GM19043 (cell line): ENCODE data around the gene FXYD5.
A peak's percentile ranks its signal among the peaks of the same experiment; 100 is the strongest.
"Not testable (repeated sequence)": the region's sequence is repeated elsewhere in the genome, so short reads cannot be mapped to it uniquely, and the experiment has no call there.

Source experiments
- ATAC-seq: cut with Tn5 transposase; IDR thresholded peaks from one replicate; pipeline ENCODE4 v1.9.1; 2021; ENCODE audit warnings: low read depth; ENCODE audit not compliant: unreplicated experiment

The FXYD5 gene

DNA sequence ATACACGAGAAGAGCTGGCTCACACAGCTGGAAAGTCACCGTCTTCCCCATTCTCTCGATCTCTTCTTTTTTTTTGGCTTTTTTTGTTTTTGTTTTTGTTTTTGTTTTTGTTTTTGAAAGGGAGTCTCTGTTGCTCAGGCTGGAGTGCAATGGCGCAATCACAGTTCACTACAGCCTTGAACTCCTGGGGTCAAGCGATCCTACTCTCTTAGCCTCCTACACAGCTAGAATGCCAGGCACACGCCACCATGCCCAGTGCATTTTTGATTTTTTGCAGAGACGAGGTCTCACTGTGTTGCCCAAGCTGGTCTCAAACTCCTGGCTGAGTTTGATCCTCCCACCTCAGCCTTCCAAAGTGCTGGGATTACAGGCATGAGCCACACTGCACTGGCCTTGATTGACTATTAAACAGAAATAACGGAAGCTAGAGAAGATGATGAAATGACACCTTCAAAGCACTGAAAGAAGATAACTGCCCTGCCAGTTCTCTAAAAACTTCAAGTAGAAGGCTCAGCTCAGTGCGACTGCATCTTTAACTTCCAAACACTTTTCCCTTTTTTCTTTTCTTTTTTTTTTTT is 34.9 kb upstream of the FXYD5 start:
- no peak for ATAC-seq

DNA sequence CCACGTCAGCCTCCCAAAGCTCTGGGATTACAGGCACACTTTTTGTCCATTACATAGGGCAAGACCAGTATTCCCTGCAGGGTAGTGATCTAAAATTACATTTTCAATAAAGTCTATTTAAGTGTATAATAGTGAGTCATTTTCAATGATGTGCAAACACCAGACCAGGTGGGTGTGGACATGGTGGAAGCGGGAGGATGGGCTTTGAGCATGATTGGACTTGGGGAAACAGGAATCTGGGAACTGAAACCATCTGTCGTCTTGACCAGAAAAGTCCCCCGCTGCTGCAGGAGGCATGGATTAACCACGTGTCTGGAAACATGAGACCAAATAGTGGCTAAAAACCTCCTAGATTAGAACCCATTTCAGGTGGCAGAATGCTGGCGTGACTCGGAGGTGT is 34.0 kb upstream of the FXYD5 start:
- no peak for ATAC-seq

DNA sequence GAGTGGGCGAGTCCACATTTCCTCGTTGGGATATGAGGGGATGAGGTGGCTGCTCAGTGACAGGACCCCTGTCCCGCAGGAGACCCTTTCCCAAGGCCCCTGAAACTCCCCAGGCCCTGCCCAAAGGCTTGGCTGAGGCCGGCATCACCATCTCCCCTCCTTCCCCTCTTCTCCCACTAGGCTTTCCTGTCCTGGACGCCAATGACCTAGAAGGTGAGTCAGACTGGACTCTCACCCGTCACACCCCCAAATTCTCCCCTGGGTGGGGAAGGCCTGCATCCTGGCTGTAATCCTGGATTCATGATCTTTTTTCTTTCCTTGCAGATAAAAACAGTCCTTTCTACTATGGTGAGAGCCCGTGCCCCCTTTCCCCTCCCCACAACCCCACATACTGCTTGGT is 33.6 kb upstream of the FXYD5 start:
- no peak for ATAC-seq

DNA sequence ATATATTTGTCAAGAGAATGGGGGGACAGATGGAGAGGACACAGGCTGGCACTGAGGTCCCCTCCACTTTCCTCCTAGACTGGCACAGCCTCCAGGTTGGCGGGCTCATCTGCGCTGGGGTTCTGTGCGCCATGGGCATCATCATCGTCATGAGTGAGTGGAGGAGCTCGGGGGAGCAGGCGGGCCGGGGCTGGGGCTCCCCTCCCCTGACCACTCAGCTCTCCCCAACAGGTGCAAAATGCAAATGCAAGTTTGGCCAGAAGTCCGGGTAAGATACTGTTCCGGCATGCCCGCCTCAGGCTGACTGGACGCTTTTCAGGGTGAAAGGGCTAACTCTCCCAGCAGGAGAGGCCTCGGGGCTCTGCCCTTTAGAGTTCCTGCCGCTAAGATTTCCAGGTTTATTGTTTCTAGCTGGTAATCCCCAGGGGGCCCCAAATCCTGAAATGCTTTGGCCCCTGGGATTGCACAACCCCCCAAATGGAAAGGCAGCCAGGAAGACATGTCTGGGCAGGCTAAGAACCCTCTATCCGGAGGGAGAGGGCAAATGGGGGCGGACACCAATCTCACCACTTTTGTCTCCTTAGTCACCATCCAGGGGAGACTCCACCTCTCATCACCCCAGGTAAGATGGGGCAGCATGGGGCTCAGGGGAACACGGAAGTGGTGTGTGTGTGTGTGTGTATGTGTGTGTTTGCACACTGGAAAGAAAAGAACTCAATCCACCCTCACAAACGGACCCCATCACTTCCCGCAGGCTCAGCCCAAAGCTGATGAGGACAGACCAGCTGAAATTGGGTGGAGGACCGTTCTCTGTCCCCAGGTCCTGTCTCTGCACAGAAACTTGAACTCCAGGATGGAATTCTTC is 31.6 kb upstream of the FXYD5 start:
- no peak for ATAC-seq

DNA sequence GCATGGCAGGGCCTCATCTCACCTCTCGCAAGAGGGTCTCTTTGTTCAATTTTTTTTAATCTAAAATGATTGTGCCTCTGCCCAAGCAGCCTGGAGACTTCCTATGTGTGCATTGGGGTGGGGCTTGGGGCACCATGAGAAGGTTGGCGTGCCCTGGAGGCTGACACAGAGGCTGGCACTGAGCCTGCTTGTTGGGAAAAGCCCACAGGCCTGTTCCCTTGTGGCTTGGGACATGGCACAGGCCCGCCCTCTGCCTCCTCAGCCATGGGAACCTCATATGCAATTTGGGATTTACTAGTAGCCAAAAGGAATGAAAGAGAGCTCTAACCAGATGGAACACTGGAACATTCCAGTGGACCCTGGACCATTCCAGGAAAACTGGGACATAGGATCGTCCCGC is 31.0 kb upstream of the FXYD5 start:
- no peak for ATAC-seq

DNA sequence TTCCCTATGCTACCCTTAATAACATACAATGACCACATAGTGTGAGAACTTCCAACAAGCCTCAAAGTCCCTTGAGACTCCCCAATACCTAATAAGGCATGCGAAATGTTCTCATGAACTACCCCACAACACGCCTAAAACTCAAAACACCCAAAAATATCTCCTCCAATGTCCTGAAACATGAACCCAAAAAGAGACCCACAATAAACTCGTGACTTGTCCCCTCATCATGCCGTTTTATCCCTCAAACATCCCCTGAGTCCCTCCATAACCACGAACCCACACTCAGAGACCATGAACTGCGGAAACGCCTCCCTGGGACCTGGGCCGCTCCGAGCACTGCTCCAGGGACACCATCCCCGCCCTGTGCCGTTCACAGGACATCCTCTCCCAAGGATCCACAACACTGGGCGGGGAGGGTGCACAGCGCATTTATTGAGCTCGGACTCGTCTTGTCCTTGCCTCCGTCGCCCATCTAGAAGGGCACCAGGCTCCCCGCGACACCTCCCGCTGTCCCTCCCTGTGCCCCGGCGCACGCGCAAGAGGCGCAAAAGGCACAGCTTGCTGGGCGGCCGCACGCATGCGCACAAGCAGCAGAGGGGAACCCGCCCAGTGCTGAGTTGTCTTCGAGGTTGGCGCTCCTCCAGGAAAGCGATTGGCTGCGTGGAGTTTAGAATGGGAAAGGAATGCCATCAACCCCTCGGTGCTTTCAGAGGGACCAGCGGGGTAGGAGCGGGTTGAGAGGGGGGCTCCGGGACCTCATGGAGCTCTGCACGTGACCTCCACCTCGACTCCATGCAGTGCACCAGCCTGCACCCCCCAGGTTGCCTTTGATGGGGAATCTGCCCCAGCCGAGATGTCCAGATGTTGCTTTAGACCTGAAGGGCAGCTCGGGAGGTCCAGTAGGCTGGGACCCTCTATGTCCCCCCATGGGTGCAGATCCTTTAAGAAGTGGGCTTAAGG is 30.2 kb upstream of the FXYD5 start:
- peak; percentile 59 for ATAC-seq

DNA sequence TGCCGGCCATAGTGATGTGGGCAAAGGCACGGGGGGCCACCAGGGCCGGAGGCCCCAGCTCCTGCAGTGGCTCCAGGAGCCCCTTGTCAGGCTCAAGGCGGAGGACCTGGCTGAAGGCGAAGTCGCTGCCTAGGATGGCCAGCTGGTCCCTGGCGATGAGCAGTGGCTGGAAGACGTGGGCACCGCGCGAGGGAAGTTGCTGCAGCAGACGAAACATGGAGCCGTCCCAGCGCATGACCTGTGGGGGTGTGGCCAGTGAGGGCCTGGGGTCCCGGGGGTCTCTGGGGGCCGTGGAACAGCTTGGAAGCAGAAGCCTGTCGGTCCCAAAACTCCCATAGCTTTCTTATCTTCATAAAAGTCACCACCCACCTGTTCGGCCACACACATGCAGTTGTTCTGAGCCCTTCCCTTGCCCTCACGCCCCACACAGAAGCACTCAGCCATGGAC is 29.2 kb upstream of the FXYD5 start:
- no peak for ATAC-seq

DNA sequence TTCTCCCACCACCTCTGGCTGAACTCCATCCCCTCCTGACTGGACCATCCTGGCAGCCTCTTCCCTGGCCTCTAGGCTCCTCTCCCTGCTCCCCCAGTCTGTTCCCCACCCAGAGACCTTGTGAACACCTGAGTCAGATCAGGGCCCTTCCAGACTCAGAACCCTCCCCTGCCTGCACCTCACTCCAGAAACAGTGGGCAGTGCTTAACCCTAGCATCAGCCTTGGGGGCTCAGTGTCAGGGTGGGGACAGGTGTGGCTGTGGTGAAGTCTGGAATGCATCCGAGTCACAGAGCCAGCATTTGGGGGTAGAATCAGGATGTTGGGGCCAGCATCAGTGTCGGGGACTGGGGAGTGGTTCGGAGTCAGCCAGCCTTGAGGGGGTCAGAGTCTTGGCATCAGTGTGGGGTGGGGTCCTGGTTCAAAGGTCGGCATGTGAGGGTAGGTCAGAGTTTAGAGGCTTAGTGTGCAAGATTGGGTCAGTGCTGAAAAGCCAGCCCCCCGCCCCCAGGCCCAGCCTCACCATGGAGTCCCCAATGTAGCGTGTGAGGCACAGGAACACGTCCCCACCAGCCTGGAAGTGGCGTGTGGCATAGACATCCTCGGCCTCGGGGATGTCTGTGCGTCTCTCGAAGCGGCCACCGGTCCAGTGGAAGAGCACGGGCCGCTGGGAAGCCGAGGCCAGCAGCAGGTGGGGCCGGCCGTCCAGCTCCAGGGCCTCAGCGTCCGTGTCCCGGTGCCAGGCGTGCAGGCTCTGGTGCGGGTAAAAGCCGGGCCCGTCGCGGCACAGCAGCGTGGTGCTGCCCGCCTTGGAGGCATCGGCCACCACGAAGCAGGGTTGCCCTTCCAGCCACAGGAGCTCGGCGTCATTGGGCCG is 28.5 kb upstream of the FXYD5 start:
- ATAC-seq, result no peak

DNA sequence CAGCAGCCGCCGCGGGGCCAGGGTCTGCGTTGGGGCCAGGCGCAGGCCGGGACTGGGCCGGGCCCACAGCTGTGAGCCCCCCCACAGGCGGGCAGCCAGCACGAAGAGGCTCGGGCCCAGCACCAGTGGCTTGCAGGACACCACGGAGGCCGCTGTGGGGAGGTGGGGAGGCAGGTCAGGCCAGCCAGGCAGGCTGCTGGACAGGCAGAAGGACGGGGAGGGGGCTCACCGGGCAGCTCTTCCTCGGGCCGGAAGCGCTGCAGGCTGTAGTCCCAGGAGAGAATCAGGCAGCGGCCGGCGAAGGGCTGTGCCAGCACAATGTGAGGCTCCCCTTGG is 27.9 kb upstream of the FXYD5 start:
- ATAC-seq, result no peak

DNA sequence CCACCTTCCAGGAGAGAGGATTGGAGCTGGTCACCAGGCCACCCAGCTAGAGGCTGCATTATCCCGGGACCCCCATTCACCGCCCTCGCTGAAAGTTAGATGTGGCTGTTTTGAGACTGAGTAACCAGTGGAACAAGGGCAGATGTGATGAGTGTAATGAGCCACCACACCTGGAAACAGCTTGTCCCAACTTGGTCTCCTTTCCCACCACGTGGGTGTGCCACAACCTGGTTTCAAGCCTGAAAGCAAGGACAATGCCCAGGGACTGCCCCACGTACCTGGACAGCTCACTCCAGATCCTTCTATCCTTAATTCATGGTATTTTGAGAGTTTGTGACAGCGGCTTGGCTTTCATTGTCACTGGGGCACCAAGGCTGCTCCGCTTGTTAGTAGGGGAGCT is 26.7 kb upstream of the FXYD5 start:
- ATAC-seq, result no peak

DNA sequence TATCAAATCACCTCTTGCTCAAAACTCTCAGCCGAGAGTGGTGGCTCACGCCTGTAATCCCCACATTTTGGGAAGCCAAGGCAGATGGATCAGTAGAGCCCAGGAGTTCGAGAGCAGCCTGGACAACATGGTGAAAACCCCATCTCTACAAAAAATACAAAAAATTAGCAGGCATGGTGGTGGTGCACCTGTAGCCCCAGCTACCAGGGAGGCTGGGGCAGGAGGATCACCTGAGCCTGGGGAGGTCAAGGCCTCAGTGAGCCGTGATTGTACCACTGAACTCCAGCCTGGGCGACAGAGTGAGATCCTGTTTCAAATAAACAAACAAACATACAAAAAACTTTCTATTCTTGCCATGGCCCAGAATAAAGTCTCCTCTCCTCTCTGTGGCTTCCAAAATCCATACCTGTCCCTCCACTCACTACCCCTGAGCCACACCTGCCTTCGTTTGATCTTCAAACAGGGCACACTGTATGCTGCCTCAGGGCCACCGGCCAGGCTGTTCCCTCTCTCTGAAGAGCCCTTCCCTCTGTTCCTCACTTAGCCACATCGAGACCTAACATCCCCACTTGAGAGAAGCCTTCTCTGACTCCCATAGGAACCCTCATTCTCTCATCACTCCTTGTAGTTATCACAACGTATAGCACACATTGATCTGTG is 26.0 kb upstream of the FXYD5 start:
- ATAC-seq, result no peak

DNA sequence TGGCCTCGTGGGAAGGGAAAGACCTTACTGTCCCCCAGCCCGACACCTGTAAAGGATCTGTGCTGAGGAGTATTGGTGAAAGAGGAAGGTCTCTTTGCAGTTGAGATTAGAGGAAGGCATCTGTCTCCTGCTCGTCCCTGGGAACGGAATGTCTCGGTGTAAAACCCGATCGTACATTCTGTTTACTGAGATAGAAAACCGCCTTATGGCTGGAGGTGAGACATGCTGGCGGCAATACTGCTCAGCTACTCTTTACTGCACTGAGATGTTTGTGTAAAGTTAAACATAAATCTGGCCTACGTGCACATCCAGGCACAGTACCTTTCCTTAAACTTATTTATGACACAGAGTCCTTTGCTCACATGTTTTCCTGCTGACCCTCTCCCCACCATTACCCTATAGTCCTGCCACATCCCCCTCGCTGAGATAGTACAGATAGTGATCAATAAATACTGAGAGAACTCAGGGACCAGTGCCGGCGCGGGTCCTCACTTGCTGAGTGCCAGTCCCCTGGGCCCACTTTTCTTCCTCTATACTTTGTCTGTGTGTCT is 24.7 kb upstream of the FXYD5 start:
- ATAC-seq, result not testable (repeated sequence)

DNA sequence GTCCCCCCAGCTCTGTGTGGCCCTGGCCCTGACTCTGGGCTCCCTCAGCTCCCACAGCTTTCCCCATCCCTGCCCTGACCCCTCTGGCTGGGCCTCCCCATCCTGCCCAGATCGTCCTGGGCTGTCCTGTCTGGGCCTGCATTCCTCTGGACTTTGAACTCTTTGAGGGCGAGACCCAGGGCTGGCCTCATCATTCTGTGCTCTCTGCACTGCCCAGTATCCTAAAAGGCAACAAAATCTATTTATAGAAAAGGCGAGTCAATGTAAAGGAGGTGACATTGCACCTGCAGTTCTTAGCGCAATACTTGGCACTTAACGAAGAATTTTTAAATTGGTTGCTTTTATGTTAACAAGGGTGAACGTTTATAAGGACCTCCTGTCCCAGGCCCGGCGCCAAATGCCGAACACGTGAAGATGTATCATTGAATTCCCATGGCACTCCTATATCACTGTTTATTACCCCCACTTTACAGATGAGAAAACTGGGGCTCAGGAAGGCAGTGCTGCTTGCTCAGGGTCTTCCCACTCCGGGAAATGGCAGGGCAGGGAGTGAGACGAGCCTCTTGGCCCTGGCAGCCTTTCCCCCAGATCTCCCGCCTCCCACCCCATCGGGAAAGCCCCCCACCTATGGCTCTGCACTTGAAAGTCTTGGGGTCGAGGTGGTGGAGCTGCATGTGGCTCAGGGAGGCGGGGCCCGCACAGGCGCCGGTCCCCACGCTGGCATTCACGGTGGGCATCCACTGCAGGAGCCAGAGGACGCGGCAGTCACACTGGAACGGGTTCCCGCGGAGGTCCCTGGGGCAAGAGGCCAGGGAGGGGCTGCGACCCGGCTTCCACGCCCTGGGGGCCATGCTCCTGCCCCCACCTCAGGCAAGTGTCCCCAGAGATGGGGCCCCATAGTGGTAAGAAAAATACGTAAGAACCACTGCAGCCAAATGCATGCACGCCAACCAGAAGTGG is 23.5 kb upstream of the FXYD5 start:
- no peak for ATAC-seq

DNA sequence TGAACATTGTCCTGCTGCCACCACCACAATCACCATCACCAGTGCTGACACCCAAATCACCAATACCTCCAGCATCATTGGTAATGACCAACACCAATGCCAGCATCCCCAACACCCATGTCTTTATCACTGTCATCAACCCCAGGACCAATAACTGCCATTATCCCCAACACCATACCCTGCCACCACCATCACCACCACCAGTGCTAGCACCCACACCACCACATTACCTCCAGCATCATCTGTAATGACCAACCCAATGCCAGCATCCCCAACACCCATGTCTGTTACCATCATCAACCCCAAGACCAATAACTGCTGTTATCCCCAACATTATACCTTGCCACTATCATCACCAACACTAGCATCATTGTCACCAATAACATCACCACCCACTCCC is 22.3 kb upstream of the FXYD5 start:
- ATAC-seq, result no peak

DNA sequence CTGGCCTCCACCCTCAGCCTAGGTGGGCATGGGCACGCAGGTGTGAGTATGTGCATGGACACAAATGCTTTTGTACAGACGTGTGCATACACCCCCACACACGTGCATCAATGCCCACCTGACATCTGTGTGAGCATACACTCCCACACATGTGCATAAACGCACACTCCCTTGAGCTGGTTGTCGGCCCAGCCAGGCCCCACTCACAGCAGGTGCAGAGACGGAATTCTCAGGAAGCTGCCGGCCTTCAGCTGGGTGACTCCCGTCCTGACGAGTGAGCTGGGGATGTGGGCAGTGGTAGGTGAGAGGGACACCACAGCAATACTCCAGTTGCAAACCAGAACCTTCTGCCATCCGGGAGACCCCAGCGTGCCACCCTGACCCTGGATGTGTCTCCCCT is 20.7 kb upstream of the FXYD5 start:
- no peak for ATAC-seq

DNA sequence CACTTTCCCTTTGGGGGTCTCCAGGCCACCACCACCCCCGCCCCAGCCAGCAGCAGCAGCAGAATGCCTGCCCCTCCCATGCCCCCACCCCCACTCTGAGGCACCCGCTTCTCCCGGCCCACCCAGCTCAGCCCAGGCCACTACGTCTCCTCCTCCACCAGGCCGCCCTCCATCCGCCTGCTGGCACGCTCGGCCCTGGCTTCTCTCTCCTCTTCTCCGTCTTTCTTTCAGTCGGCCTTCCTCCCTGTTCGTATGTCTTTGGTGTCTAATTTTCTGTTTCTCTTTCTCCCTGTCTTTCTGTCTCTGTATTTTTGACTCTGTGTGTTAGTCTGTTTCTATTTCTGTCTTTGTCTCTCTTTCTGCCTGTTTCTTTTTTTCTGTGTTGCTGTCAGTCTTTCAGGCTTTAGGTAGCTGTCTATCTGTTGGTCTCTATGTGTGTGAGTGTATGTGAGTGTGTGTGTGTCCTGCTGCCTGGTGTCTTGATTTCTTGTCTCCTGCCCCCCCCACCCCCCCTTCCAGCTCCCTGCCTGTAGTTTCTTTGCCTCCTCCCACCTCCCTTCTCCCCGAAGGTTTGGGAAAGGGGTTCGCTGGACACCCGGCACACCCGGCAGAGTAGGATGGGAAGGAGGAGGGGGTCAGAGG is 19.8 kb upstream of the FXYD5 start, which contains the start of gene LGI4:
LGI4 (minus strand) TSS at position 459 of the 642 bp plus-strand sequence; CDS start at position 80, 379 bp downstream.
- no peak for ATAC-seq

DNA sequence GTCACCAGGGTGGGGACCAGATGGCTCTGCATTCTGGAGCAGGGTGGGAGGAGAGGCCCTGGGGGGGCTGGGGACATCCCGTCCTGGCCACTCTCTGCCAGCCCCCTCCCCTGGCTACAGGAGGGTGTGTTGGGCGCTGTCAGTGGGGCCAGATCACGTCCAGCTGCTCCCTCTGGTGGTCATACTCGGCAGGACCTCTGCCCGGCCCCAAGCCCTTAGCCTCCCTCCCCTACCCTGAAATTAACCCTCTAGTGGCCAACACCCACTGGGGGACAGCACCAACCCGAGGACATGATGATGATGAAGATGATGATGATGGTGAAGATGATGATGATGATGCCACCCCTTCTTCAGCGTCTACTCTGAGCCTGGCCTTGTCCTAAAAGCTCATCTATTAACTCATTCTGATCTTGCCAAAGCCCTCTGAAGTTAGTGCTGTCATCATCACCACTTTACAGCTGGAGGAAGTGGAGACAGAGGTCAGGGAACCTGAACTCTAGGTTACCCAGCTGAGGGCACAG is 19.1 kb upstream of the FXYD5 start:
- ATAC-seq, result no peak

DNA sequence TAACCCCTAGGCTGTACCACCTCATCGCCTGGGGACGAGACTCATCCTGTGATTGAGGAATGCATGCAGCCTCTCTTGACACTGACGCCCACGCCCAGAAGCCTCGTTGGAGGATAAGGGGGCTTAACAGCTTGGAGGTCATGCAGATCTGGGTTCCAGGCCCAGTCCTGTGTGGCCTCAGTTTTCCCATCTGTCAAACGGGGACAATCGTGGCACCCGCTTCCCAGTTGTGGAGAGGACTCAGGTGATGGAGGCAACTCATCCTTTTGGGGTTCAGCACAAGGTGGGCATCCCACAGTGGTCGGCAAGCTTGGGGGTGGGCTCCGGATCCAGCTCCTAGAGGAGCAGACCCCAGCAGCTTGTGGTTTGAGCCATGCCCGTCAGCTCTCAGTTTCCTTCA is 18.3 kb upstream of the FXYD5 start:
- no peak for ATAC-seq
